ELF-1 (cell line): Measurements from ENCODE around the gene TBC1D14.

ENCODE experiments used
- DNase-seq: peaks from one replicate; pipeline ENCODE4 v3.0.0-alpha.2; 2016; ENCODE audit warnings: low read depth, low spot score

The TBC1D14 gene

DNA sequence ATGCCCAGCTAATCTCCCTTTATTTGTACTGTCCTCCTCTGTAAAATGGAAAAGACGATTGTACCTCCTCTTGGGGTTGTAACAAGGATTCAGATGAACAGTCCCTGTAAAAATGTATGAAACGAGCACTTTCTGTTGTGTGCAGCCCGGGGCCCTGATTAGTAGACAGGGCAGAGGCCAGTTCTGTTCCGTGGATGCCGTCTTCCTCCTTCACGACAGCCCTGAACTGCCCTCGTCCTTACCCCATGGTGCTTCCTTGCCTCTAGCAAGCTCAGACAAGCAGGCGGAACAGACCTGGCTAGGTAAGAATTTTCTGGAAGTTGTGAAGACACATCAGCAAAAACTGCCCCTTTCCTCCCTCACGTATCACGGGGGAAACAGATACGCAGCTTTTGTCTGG, 111.2 kb downstream of the TBC1D14 start:
- DNase-seq = no peak

DNA sequence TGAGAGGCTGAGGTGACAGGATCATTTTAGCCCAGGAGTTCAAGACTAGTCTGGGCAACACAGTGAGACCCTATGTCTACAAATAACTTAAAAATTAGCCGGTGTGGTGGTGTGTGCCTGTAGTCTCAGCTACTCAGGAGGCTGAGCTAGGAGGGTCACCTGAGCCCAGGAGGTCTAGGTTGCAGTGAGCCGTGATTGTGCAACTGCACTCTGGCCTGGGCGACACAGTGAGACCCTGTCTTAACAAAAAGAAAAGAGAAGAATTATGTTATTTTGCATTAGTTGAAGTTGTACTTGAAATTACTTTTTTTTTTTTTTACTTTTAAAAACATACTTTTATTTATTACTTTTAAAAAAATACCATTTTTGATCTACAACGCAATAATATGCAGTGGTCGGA, 111.7 kb downstream of the TBC1D14 start:
- DNase-seq = no peak

DNA sequence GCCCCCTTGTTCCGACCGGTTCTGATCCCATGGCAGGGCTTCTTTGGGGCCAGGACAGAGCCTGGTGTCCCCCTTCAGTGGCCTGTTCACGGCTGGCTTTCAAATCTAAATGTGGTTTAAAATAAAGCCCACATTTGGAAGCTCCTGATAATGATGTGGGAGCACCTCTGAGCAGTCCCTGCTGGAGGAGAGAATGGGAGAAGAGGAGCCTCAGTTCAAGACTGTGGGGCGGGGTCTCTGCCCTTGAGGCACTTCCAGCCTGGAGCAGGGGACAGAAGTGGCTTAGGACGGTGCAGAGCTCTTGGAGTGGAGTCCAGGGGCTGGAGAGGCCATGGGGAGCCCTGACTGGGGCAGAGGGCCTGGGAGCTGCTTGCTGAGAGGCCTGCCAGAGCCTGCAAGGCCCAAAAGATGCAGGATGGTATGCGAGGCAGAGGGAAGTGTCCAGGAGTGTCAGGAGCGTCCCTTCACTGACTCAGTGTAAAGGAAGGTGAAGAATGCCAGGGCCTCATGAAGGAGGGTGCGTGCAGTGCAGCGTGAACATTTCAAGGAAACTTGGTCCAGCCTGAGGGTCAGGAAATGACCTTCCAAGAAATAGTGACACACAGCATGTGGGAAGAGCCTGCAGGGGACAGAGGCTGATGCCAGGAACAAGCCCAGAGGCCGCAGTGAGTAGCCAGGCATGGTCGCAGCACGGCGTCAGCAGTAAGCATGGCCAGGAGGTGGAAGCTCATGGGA, 112.5 kb downstream of the TBC1D14 start:
- peak; percentile 80 for DNase-seq

DNA sequence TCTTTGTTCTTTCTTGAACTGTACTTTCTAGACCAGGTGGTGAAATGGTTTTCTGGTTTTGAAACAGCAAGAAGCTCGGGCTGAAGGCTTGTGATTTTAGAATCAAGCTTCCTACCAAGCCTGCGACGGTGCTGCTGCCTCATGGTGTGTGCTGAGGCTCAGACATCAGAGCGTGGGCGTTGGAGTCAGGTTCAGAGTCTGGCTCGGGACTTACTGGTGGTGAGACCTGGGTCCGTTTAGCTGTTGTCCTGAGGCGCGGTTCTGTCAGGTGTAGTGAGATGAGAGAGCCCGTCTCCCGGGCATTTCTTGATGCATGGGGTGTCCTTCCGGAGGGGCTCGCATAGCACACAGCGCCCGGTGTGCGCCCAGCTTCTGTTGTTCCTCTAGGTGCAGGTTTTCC, 113.9 kb downstream of the TBC1D14 start:
- DNase-seq = no peak

DNA sequence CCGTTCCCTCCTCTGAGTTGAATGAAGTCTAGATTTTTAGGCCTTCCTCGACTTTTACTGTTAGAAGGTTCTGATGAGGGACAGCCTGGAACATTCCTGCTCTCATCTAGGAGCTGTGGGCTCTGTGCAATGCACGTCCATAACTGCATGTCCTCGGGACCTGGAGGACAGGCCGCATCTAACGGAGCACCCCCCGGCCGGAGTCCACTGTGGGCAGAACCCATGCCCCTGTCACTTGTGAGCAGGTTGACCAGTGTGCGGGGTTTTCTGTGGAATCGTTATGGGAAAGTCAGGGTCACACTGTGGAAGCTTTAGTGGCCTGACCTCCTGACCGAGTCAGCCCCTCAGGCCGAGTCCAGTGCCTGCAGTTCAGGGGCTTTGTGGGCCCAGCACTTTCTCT, 114.3 kb downstream of the TBC1D14 start:
- DNase-seq = no peak

DNA sequence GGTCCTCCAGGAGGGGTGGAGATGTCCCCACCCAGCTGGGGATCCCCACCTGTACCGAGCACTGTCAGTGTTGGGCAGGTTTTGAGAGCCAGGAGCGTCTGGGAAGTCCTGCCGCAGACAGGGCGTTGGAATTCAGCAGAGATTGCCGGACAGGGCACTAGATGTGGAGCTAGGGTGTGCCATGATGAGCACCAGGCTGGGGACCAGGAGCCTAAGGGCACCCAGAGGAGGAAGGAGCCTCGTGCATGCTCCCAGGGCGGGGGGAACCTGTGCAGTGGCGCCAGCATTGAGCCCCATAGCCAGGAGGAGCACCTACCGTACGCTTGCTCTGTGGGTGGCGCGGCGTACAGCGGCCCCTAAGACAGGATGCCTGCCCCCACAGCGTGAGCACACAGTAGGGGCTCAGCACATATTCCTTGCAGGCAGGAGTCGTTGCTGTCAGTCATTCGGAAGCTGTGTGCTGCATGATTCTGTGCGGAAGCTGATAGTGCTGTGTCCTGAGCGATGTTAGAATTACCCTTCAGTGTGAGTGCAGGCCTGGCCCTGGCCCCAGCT, 114.8 kb downstream of the TBC1D14 start:
- no peak for DNase-seq

DNA sequence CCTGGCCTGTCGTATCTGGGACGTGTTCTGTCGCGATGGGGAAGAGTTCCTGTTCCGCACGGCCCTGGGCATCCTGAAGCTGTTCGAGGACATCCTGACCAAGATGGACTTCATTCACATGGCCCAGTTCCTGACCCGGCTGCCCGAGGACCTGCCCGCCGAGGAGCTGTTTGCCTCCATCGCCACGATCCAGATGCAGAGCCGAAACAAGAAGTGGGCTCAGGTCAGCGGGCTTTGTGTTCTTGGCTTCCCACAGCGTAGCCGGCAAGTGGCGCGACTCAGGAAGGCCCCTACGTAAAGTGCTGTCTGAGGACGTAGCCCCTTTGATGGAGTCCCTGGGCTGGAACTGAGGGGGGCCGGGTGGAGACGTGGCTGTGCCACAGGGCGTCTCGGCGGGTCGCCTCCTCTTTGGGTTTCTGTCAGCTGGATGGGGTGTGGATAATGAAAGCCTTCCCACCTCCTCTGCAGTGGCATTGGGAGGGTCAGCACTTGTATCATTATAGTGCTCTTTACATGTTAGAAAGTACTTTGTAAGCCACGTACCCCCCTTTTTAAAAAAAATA, 115.5 kb downstream of the TBC1D14 start:
- no peak for DNase-seq

DNA sequence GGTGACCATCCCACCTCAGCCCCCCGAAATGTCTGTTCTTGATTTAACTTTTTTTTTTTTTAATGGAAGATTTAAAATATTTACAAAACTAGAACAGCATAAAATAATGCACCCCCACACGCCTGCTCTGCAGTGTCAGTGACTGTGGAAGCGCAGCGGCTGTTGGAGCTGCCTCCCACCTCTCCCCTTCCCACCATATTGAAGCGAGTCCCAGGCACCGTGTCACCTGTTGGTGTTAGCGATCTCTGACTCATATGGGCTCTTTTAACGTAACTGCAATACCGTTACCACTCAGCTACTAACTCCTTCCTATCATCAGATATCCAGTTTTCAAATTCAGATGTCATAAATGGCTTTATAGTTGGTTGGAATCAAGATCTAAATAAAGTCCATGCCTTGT, 116.5 kb downstream of the TBC1D14 start:
- DNase-seq = no peak

DNA sequence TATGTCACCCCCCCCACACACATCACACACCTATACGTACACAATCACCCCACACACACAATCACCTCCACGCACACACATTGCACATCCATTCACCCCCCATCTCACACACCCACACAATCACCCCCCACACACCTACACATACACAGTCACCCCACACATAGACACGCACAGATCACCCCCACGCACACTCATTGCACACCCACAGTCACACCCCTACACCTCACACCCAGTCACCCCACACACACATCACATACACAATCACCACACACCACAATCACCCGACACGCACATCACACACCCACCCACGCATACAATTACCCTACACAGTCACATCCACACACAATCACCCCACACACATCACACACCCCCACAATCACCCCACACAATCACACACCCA, 117.7 kb downstream of the TBC1D14 start:
- DNase-seq = no peak

DNA sequence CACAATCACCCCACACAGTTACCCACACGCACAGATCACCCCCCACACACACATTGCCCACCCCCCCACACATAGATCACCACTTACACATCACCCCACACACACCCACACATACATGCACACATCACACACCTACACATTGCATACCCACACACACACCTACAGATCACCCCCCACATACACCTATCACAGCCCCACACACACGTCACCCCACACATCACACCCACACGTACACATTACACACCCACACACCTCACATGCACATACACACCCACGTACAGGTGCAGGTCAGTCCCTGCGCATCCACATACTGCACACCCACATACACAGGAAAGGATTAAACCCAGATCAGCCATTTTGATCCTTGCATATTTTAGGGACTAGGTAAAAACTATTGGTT, 118.3 kb downstream of the TBC1D14 start:
- no peak for DNase-seq

DNA sequence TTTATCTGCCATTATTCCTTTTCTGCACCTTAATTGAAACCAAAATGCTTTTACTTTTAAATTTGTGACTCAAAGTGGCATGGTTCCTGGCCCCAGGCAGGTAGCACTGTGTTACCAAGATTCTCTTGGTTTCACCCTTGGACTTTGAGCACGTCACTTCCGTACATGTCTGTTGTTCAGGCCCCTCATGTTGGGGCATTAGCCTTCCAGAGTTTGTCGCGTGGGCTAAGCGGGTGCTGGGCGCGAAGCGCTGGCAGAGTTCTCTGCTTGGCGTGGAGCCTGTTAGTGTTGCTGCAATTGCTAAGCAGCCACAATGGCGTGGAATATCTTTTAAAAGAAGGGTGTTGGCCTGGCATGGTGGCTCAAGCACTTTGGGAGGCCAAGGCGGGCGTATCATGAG, 119.6 kb downstream of the TBC1D14 start:
- no peak for DNase-seq

DNA sequence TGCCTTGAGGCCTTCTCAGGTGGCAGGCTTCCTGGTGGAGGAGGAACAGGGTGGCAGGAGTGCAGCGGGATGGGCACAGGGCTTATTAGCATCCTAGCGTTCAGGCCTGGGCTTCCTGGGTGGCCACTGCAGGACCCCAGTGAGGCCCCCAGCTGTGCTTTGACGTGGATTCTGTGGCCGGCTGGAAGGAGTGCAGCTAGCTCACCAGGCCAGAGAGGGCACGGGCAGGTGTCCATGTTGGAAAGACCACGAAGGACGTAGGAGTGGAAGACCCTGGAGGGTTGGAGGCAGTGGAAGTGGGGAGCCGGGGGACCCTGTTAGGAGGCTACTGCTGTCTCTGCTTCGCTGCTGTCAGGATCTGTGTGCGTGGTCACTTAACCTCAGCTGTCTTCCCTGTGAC, 120.3 kb downstream of the TBC1D14 start:
- no peak for DNase-seq

DNA sequence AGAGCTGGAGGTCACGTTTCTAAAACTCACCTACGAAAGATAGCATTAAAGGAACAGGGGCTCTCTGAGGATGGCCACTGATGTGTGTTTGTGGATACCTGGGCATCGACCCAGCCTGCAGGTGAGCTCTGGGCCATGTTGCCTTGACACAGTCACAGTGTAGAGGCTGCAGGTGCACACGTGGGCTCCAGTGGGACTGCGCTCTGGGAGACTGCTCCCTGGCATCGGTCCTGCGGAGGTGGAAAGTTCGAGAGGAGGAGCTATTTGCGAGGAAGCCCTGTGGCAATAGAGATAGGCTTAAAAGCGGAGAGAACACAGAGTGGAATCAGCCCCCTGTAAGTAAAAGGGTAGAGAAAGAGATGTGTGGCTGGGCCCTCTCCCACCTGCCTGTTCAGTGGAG, 121.2 kb downstream of the TBC1D14 start:
- no peak for DNase-seq

DNA sequence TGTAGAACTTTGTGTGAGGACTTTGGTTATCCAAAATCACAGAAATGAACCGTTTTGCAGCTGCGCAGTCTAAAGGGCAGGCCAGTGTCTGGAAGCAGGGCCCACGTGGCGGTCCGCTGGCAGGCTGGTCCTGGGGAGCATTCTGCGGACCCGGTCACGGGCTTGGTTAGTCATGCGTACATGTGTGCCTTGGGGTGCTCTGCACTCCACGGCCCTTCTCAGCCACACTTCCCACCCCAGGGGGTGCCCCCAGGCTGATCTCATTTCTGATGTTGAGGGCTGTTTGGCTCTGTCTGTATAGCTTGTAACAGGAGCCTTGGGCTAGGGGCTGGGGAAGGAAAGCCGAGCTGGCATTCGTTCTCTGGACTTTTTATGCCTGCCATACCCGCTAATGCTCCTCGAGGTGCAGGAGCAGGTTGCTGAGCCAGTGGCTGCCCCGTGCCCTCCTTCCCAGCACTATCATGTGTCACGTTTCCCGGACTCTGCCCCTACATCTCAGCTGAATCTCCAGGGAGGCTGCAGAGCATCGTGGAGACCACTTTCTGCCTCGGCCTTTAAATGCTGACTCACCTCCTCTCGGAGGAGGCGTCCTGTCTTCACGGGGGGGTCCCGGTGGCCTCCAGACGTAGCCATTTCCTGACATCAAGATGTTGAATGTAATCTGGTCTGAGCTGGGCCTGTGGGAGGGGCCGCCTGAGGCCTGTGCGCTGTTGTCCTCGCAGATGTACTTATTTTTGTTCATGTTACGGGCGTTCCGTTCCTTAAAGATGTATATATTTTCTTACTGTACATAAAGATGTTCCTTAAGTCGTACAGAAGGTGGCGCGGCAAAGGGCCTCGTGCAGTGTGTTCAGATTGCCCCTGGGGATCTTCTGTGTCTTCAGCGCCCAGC, 122.2 kb downstream of the TBC1D14 start:
- peak; percentile 33 for DNase-seq

DNA sequence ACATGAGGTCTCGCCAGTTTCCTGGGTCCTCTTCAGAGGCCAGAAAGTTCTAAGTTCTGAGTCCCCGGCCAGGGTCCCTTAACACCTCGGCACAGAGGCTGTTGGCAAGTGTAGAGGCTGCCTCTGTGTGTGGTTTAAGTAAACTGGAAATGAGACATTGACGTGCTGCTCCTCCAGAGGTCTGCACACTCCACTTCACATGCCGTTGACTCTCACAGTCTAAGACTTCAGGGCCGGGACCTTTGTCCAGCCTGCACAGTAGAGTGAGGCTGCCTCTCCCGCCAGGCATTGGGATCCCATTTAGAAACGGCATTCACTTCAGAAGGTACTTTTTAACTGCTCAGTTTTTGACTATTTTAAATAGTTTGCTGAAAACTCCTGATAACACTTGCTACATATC, 123.0 kb downstream of the TBC1D14 start:
- no peak for DNase-seq

DNA sequence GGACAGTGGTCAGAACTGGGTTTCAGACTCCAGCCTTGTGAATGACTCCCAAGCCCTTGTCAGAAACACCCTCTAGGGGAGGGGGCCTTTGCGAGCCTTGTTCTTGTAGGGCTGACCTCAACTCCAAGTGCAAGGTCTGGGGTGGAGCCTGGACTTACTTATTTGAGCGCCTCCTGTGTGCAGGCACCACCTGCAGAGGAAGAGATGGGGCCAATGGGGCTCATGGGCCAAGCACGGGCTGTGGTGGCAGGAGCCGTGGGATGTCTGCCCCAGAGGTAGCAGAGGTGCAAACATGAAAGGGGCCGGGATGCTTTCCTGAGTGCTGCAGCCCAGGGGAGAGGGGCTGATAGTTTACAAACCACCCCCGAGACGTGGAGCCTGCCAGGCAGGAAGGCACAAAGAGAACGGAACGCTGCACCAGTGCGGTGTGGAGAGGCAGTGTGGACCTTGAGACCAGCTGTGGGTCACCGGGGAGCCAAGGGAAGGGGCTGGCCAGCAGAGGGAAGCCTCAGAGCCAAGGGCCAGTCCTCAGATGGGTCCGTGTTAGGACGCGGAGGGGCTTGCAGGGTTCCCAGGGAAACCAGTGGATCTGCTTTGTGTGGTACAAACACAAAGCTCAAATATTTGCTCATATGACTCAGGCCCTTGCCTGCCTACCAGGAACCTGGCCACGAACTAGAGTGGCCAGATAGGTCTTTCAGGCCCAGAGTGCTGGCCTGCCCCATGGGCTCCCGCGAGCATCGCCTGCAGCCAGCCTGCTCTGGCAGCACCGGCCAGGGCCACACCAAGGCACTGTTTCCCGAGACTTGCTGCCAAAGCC, 124.8 kb downstream of the TBC1D14 start:
- DNase-seq = peak; percentile 58

DNA sequence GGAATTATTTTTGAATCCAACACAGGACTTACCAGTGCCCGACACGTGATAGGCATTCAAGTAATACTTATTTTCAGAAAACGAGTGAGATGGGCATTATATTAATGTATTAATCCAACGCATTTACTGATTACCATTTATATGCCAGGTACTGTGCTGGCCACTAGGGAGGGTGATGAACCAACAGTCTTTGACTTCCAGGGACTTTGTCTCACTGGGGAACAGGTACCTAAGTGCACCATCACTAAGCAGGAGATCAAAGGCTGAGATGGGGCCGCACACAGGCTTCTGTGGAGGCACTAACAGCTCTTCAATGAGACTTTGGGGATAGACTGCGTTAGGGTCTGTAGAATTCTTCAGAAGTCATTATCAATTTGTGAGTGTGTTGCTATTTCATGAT, 127.8 kb downstream of the TBC1D14 start:
- no peak for DNase-seq

DNA sequence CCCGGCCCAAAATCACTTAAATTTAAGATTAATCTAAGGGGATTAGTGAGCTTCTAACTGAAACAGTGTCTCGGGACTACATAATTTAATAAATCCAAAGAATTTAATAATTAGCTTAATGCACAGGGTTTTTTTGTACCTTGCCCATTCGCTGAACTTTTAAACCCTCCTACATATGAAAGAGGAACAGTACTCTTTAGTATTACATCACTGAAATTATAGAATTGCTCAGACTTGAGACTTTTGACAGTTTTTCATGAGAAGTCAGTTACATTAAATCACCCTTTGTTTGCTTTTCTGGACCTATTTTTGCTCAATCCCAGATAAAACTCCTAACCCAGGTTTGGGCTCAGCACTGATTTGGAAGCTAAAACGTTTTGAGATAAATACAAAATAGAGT, 131.1 kb downstream of the TBC1D14 start:
- DNase-seq = no peak

DNA sequence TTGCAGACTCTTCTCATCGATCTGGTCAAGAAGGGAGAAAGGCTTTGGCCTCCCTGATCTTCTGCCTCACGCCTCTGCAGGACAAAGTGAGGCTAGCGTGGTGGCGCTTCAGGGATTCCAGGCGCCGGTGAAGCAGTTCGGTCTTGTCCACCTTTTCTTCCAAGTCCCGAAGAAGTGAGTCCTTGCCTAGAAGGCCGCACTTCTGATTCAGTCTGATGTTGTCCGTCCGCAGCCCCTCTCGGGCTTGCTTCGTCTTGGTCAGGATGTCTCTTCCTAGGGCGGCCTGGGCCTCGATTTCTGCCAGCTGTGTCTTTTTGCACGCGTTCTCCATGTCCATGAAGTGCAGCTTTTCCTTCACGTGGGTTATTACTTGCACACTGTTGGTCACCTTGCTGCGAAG, 131.6 kb downstream of the TBC1D14 start:
- no peak for DNase-seq

DNA sequence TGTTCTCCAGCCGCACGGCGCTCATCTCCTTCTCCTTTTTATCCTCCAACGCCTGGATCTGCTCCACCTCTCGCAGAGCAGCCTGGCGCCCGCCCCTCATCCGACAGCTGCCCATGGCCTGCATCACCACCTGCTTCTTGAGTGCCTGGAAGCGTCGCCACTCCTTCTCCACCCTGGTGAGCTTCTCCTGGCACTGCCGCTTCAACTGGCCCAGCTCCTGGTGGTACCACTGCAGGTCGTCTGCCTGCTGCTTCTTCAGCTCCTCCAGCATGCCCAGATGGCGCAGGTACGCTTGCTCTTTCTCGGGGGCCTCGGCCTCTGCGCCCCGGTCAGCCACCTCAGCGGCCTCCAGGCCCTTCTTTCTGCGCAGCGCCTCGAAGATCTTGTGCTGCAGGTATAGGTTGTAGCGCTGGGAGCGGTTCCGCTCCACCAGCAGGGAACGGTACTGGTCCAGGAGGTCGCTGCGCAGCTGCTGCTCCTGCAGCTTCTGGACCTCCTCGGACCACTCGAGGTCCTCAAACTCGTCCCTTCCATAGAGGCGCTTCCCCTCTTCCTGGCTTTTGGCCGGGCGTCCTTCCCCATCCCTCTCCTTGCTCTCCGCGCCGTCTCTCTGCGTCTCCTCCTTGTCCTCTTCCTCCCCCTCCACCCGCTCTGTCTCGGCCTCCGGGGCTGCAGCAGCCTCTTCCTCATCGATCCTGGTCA, 132.3 kb downstream of the TBC1D14 start:
- no peak for DNase-seq
